ENCODE measurements around the gene N4BP3.
A peak's percentile ranks its signal among the peaks of the same experiment; 100 is the strongest.

Gene N4BP3

GRCh38 chr5:178117923-178118701 is 4.8 kb downstream of the N4BP3 start:
- TF ChIP-seq POLR2A (IDR thresholded peaks at IDR 0.05; ENCODE audit: extremely low read depth, insufficient read length) = no peak
- no peak for TF ChIP-seq CTCF (IDR thresholded peaks at IDR 0.05; ENCODE audit: low read depth, low read length)
- no peak for TF ChIP-seq MYC (IDR thresholded peaks at IDR 0.05; ENCODE audit: low read depth, low read length)
- TF ChIP-seq MAX (IDR thresholded peaks at IDR 0.05; ENCODE audit: low read depth, low read length) = no peak
- no peak overlapping the region for H3K4me3 ChIP-seq (ENCODE audit: low read depth, low read length)
- DNase-seq (ENCODE audit: low read depth) = peak; percentile 26

GRCh38 chr5:178119915-178120606 is 6.7 kb downstream of the N4BP3 start:
- no peak overlapping the region for H3K4me3 ChIP-seq (ENCODE audit: low read depth, low read length)
- DNase-seq (ENCODE audit: low read depth) = no peak
- no peak for TF ChIP-seq POLR2A (IDR thresholded peaks at IDR 0.05; ENCODE audit: extremely low read depth, insufficient read length)

GRCh38 chr5:178120607-178121357 is 7.5 kb downstream of the N4BP3 start:
- peak; percentile 89 for DNase-seq (ENCODE audit: low read depth)
- H3K4me3 ChIP-seq (ENCODE audit: low read depth, low read length) = no peak overlapping the region
- TF ChIP-seq POLR2A (IDR thresholded peaks at IDR 0.05; ENCODE audit: extremely low read depth, insufficient read length) (no peak), MYC (IDR thresholded peaks at IDR 0.05; ENCODE audit: low read depth, low read length) (peak; percentile 33; the same call in 1 of the 2 replicates), CTCF (IDR thresholded peaks at IDR 0.05; ENCODE audit: low read depth, low read length) (peak; percentile 60), MAX (IDR thresholded peaks at IDR 0.05; ENCODE audit: low read depth, low read length) (peak; percentile 71)

DNA sequence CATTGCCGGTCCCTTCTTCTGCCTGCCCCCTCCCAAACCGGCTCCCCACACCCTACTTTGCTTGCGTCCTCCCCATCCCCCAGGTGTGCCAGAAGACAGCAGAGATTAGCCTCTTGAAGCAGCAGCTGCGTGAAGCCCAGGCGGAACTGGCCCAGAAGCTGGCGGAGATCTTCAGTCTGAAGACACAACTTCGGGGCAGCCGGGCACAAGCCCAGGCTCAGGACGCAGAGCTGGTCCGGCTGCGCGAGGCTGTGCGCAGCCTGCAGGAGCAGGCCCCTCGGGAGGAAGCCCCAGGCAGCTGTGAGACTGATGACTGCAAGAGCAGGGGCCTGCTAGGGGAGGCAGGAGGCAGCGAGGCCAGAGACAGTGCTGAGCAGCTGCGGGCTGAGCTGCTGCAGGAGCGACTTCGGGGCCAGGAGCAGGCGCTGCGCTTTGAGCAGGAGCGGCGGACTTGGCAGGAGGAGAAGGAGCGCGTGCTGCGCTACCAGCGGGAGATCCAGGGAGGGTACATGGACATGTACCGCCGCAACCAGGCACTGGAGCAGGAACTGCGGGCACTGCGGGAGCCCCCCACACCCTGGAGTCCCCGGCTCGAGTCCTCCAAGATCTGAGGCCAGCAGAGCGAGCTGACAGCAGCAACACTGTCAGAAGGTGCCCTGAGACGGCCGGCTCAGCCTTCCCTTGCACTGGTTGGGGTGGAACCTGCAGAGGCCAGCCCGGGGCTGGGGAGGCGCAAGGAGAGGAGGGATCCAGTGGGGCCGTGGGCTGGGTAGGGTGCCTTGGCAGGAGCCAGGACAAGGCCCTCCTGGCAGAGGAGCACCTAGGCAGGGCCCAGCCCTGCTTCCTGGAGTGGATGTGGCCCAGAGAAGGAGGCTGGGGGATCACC is 8.3 kb downstream of the N4BP3 start:
- no peak for TF ChIP-seq POLR2A (IDR thresholded peaks at IDR 0.05; ENCODE audit: extremely low read depth, insufficient read length)
- no peak for TF ChIP-seq MAX (IDR thresholded peaks at IDR 0.05; ENCODE audit: low read depth, low read length)
- TF ChIP-seq CTCF (IDR thresholded peaks at IDR 0.05; ENCODE audit: low read depth, low read length) = no peak
- TF ChIP-seq MYC (IDR thresholded peaks at IDR 0.05; ENCODE audit: low read depth, low read length) = no peak
- no peak overlapping the region for H3K4me3 ChIP-seq (ENCODE audit: low read depth, low read length)
- peak; percentile 75 for DNase-seq (ENCODE audit: low read depth)

GRCh38 chr5:178122346-178122745 is 9.0 kb downstream of the N4BP3 start:
- TF ChIP-seq CTCF (IDR thresholded peaks at IDR 0.05; ENCODE audit: low read depth, low read length) (no peak), MAX (IDR thresholded peaks at IDR 0.05; ENCODE audit: low read depth, low read length) (no peak), POLR2A (IDR thresholded peaks at IDR 0.05; ENCODE audit: extremely low read depth, insufficient read length) (no peak), MYC (IDR thresholded peaks at IDR 0.05; ENCODE audit: low read depth, low read length) (no peak)
- H3K4me3 ChIP-seq (ENCODE audit: low read depth, low read length) = no peak overlapping the region
- no peak for DNase-seq (ENCODE audit: low read depth)

All from NB4 (cell line).